NOMO-1 treated with dmso at 0.1 percent for 144 hours (cell line): ENCODE data around the gene EIF2S1.

Source experiments
- DNase-seq: peaks from one replicate; lab custom pipeline; 2025; ENCODE audit not compliant: unreplicated experiment; lab: John Stamatoyannopoulos, UW

EIF2S1 gene

DNA sequence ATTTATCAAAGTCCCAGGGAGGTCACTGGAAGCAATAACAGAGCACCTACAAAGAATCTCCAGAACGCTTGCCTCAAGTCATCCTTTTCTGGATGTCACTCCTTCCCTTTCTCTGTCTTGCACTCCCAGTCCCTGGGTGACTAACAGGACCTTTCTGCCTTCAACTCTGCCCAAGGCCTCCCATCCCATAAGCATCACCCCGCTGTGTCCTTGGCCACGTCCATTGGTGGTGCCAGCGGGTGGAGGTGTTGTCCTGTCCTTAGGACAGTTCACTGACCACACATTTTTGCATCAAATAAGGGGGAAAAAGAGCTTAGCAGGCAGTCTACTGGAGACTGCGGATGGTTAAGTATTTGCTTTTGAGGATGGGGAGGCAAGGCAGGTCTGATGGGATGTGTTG, 75.5 kb downstream of the EIF2S1 start:
- DNase-seq: no peak
